H1 (cell line): ENCODE data around the gene MRPL20. TPM values are rescaled to one million over a fixed set of nuclear protein-coding genes. Genes with fewer than 3 reads are reported as not detected.

Experiments used
- ASH2L ChIP-seq: fragments of 200-600, 300-600 bp; sonication (generic); IDR thresholded peaks from one replicate; pipeline ENCODE4 v1.7.1; 2017; ENCODE audit warnings: low read length
- CBX8 ChIP-seq: fragments of 300-800, 300-1000 bp; sonication (generic); IDR thresholded peaks from 2 replicates; pipeline ENCODE4 v1.7.1; 2016; ENCODE audit warnings: low read depth, low read length, borderline replicate concordance
- CTBP2 ChIP-seq: IDR thresholded peaks from 2 replicates; pipeline ENCODE4 v1.7.0; 2011; ENCODE audit warnings: borderline replicate concordance, mild to moderate bottlenecking, moderate library complexity, mixed read lengths, low read length; ENCODE audit not compliant: insufficient read depth, insufficient read length
- EGR1 ChIP-seq: IDR thresholded peaks from 2 replicates; pipeline ENCODE4 v1.6.1; 2011; ENCODE audit warnings: low read depth, low read length, borderline replicate concordance
- EP300 ChIP-seq, 2 experiments: IDR thresholded peaks; 1 replicate in 1 of 2; 2 replicates in 1 of 2; pipeline ENCODE4 v1.6.1; 2011 to 2012; ENCODE audit warnings: low read depth in 2 of 2, low read length in 2 of 2, mild to moderate bottlenecking in 2 of 2, borderline replicate concordance in 1 of 2, inconsistent platforms in 1 of 2, moderate library complexity in 1 of 2
- MAFK ChIP-seq: IDR thresholded peaks from 2 replicates; pipeline ENCODE4 v1.6.1; 2012; ENCODE audit warnings: low read depth, mild to moderate bottlenecking, improper control_type of control experiment, low read length
- NRF1 ChIP-seq: IDR thresholded peaks from 2 replicates; pipeline ENCODE4 v1.6.1; 2011; ENCODE audit warnings: mild to moderate bottlenecking, low read depth, low read length, improper control_type of control experiment
- PHF8 ChIP-seq: fragments of 200-600 bp; sonication (generic); conservative IDR thresholded peaks from 2 replicates; pipeline ENCODE4 v1.7.1; 2012; ENCODE audit warnings: low read depth, mild to moderate bottlenecking, inconsistent platforms, low read length, moderate library complexity
- POU5F1 ChIP-seq: IDR thresholded peaks from 2 replicates; pipeline ENCODE4 v1.6.1; 2011; ENCODE audit warnings: low read depth, mild to moderate bottlenecking, low read length, moderate library complexity
- SP2 ChIP-seq: IDR thresholded peaks from 2 replicates; pipeline ENCODE4 v1.6.1; 2012; ENCODE audit warnings: mild to moderate bottlenecking, low read length, inconsistent platforms
- TAF7 ChIP-seq: optimal IDR thresholded peaks from 2 replicates; pipeline ENCODE3; 2011; ENCODE audit warnings: low read depth, mild to moderate bottlenecking, inconsistent platforms, low read length, moderate library complexity, borderline replicate concordance
- polyA plus RNA-seq, 7 experiments: library from polyadenylated mRNA; depleted of rRNA in 3 of 7; stranded (reverse) in 5 of 7; unstranded in 2 of 7; fragments of >200 nt in 5 of 7; fragments of 200-250 nt in 2 of 7; gene quantifications; 1 replicate in 5 of 7; 2 replicates in 1 of 7; 4 replicates in 1 of 7; pipeline versions ENCODE4 v1.2.1 to v1.2.3, GENCODE V29; 2011 to 2013; ENCODE audit warnings: missing spikeins in 2 of 7, mixed read lengths in 2 of 7
- total RNA-seq: library from RNA; stranded (reverse); fragmentation: NEBNext Ultra II Directional; extraction: Animal tissue kit (Norgen Biotek cat#: 25700); gene quantifications from 2 replicates; pipeline ENCODE4 v1.2.1, GENCODE V29; 2021
- TF ChIP-seq, protein P1 (sequence below): IDR thresholded peaks from 2 replicates; pipeline ENCODE4 v1.6.1; 2011; ENCODE audit warnings: low read length, improper control_type of control experiment
- TF ChIP-seq, protein P2 (sequence below): IDR thresholded peaks from 2 replicates; pipeline ENCODE4 v1.6.1; 2011; ENCODE audit warnings: low read depth, mild to moderate bottlenecking, low read length; ENCODE audit not compliant: insufficient read depth

The MRPL20 gene
- total and polyA plus RNA-seq, 2 of the 8 experiments (the other 6 are each of a cell fraction or from before 2014, with no cell fraction given), result 126 to 151 TPM

DNA sequence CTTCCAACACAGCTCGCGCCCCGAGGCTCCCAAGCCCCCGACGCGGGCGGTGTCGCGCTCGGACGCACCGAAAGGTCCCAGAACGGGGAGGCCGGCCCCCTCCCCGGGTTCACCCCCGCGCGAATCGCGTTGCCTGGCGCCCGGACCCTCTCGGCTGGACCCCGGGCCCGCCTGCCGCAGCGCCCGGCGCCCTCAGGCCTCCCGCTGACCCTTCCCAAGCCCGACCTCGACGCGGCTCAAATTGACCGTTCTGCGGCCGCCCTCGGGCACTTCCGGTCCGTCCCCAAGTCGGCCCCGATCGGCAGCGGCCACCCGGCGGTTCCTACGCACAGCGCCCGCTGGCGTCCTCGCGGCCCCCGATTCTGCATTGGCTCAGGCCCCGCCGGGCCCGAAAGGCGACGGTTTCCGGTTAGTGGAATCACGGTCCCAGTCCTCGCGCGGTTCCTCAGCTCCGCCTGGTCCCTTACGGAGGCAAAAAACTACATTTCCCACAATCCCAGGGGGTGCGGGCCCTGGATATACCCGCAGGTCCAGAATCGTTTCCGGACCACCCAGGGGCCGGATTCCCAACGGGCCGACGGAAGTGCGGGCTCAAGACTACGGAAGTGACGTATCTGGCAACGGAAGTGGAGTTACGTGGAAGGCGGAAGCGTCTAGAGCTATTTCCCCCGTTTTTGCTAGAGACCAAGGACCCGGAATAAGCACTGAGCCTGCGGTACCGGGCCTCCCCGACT is 32.0 kb downstream of the MRPL20 start, which contains the start of gene AURKAIP1 (continued):
- TF ChIP-seq TAF7 (peak; percentile 26), EP300 (IDR thresholded peaks at IDR 0.05; ENCODE audit: borderline replicate concordance in 1 of 2, low read depth in 2 of 2, low read length in 2 of 2) (peak in 1 of 2 experiments; percentile 74; a peak in 1 of 3 replicates), EGR1 (peak; percentile 56), PHF8 (peak; percentile 84), SP2 (no peak), CBX8 (no peak), CTBP2 (no peak), NRF1 (no peak), MAFK (no peak), POU5F1 (no peak), ASH2L (peak; percentile 91)
- TF ChIP-seq, protein P1, sequence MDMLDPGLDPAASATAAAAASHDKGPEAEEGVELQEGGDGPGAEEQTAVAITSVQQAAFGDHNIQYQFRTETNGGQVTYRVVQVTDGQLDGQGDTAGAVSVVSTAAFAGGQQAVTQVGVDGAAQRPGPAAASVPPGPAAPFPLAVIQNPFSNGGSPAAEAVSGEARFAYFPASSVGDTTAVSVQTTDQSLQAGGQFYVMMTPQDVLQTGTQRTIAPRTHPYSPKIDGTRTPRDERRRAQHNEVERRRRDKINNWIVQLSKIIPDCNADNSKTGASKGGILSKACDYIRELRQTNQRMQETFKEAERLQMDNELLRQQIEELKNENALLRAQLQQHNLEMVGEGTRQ, result no peak
- TF ChIP-seq, protein P2, sequence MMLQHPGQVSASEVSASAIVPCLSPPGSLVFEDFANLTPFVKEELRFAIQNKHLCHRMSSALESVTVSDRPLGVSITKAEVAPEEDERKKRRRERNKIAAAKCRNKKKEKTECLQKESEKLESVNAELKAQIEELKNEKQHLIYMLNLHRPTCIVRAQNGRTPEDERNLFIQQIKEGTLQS, result no peak
